Measurements from ENCODE around the gene CELF5. TPM values are rescaled to one million over a fixed set of nuclear protein-coding genes. Genes with fewer than 3 reads are reported as not detected.

Gene CELF5
- total RNA-seq, 1 donor from 2014 or later, result 51.6 TPM

Other genes starting within 250 kb of the CELF5 start
- 0.16 TPM for gene TLE6, start 247.1 kb upstream of the CELF5 start, total RNA-seq
- gene TLE2, start 195.4 kb upstream of the CELF5 start, total RNA-seq, result 6.1 TPM
- gene TLE5, start 162.2 kb upstream of the CELF5 start, total RNA-seq, result 95.8 TPM
- 56.8 TPM for gene GNA11, start 130.3 kb upstream of the CELF5 start, total RNA-seq
- 1.9 TPM for gene GNA15, start 88.6 kb upstream of the CELF5 start, total RNA-seq
- gene S1PR4, start 45.9 kb upstream of the CELF5 start, total RNA-seq, result 0.16 TPM
- 11.9 TPM for gene NCLN, start 38.7 kb upstream of the CELF5 start, total RNA-seq
- 6.6 TPM for gene NFIC, start 141.9 kb downstream of the CELF5 start, total RNA-seq